Nephron (organoid): Measurements from ENCODE around the gene ANKRD49.
A peak's percentile ranks its signal among the peaks of the same experiment; 100 is the strongest.

Experiments used
- H3K27ac Mint-ChIP-seq, 3 experiments: 2 replicates each; pipeline ENCODE4 v1.8.0; 2020; ENCODE audit warnings: mixed read lengths in 3 of 3, mild to moderate bottlenecking in 2 of 3, moderate library complexity in 1 of 3
- H3K27me3 Mint-ChIP-seq: 2 replicates; pipeline ENCODE4 v1.8.0; 2021; ENCODE audit warnings: low read depth, mild to moderate bottlenecking, moderate library complexity, mixed read lengths
- H3K36me3 Mint-ChIP-seq: 2 replicates; pipeline ENCODE4 v1.8.0; 2020; ENCODE audit warnings: low read depth, mixed read lengths
- H3K4me1 Mint-ChIP-seq: 2 replicates; pipeline ENCODE4 v1.8.0; 2020; ENCODE audit warnings: mixed read lengths
- H3K4me3 Mint-ChIP-seq, 3 experiments: 2 replicates each; pipeline ENCODE4 v1.8.0; 2020; ENCODE audit warnings: mild to moderate bottlenecking in 3 of 3, mixed read lengths in 3 of 3, moderate library complexity in 2 of 3
- H3K9me3 Mint-ChIP-seq: 2 replicates; pipeline ENCODE4 v1.8.0; 2020; ENCODE audit warnings: mixed read lengths
- CTCF ChIP-seq, 3 experiments: fragments of 200-600 bp; sonication (generic); IDR thresholded peaks; one replicate each; pipeline ENCODE4 v1.5.0; 2021; ENCODE audit warnings: antibody characterized with exemption in 3 of 3; ENCODE audit not compliant: unreplicated experiment in 3 of 3

Gene ANKRD49

DNA sequence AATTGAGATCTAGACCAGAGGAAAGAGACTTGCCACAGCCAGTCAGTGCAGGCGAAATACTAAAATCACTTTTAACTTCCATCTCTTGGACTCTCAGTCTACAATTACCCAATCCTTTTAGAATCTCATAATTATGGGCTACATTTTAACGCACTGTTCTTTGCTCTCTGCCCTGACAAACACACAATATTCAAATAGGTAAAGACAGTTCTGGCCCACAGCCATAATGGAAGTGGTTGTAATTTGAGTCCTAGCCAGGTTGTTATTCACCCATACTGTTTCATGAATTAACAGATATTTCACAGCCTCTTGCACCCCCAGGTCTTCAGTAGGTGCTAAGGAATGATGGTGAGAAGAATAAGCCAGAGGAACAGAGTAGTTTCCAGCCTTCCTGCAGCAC lies 19.3 kb downstream of the ANKRD49 start:
- peak overlapping the region; percentile 38 to 85 (median 85) for H3K4me3 Mint-ChIP-seq
- peaks cover 6% of the 10 kb centered on the region for H3K4me1 Mint-ChIP-seq
- H3K27me3 Mint-ChIP-seq: peaks cover 39% of the 10 kb centered on the region
- H3K9me3 Mint-ChIP-seq: no peaks in the 10 kb centered on the region
- TF ChIP-seq CTCF (IDR thresholded peaks at IDR 0.05; ENCODE audit: unreplicated experiment in 3 of 3): no peak
- no peaks in the 10 kb centered on the region for H3K36me3 Mint-ChIP-seq
- H3K27ac Mint-ChIP-seq: no peak overlapping the region

GRCh38 chr11:94515398-94515797 lies 21.6 kb downstream of the ANKRD49 start:
- no peaks in the 10 kb centered on the region for H3K36me3 Mint-ChIP-seq
- H3K27me3 Mint-ChIP-seq: peaks cover 33% of the 10 kb centered on the region
- TF ChIP-seq CTCF (IDR thresholded peaks at IDR 0.05; ENCODE audit: unreplicated experiment in 3 of 3): no peak
- peaks cover 6% of the 10 kb centered on the region for H3K4me1 Mint-ChIP-seq
- H3K4me3 Mint-ChIP-seq: no peak overlapping the region
- H3K27ac Mint-ChIP-seq: no peak overlapping the region
- no peaks in the 10 kb centered on the region for H3K9me3 Mint-ChIP-seq

DNA sequence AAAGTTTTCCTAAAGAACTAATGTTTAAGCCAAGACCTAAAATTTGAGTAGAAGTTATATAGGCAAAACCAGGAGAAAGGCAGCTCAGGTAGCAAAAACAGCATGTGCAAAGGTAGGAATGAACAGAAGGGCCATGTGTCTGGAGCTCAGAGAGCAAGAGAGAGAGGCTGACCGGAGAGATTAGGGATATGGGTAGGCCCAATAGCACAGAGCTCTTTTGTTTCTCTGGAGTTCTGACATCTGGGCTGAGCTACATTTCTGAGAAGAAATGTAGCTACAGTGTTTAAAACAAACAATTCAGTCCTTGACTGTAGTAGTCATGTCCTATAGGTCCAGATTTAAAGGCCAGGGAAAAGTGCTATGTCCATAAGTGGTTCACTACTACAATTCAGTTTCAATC lies 22.9 kb downstream of the ANKRD49 start:
- Mint-ChIP-seq H3K36me3 (no peaks in the 10 kb centered on the region), H3K4me3 (no peak overlapping the region), H3K27me3 (peaks cover 27% of the 10 kb centered on the region)

GRCh38 chr11:94518300-94518699 lies 24.5 kb downstream of the ANKRD49 start:
- H3K27me3 Mint-ChIP-seq: peaks cover 12% of the 10 kb centered on the region
- H3K36me3 Mint-ChIP-seq: no peaks in the 10 kb centered on the region
- H3K9me3 Mint-ChIP-seq: no peaks in the 10 kb centered on the region
- no peak overlapping the region for H3K4me3 Mint-ChIP-seq
- no peaks in the 10 kb centered on the region for H3K4me1 Mint-ChIP-seq
- no peak overlapping the region for H3K27ac Mint-ChIP-seq
- no peak for TF ChIP-seq CTCF (IDR thresholded peaks at IDR 0.05; ENCODE audit: unreplicated experiment in 3 of 3)

More for the DNA sequence above, 22.9 kb downstream of the ANKRD49 start:
- H3K27ac Mint-ChIP-seq: no peak overlapping the region
- H3K4me1 Mint-ChIP-seq: peaks cover 6% of the 10 kb centered on the region
- H3K9me3 Mint-ChIP-seq: no peaks in the 10 kb centered on the region
- TF ChIP-seq CTCF (IDR thresholded peaks at IDR 0.05; ENCODE audit: unreplicated experiment in 3 of 3): no peak

DNA sequence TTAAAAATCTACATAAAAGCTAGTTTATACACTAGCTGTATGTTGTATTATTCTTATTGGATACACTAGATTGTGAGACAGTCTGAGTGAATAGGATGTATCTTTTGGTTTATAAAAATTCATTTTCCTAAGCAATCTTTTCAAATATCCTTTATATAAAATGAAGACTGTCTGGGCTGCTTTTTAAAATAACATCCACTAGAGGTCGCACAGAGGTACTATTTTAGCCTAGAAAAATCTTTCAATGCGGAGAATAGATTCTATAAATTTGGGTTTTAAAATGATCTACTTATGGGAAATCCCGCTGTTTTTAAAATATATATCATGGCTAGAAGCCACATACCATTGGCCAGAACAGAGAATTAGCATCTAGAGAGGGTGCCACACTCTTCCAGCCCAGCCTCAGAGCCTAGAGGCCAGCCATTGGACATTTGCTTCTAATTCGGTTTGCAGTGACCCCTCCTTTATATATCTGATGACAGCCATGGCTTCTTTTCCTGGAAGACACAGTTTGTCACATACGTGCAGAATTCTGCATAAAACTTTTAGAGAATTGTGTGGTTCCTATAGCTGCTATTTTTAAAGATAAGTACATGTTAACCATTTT lies 25.8 kb downstream of the ANKRD49 start:
- Mint-ChIP-seq H3K4me3 (no peak overlapping the region), H3K27me3 (peaks cover 7% of the 10 kb centered on the region), H3K4me1 (no peaks in the 10 kb centered on the region), H3K27ac (no peak overlapping the region), H3K9me3 (no peaks in the 10 kb centered on the region), H3K36me3 (no peaks in the 10 kb centered on the region)
- peak; percentile 67 to 73 (median 67) for TF ChIP-seq CTCF (IDR thresholded peaks at IDR 0.05; ENCODE audit: unreplicated experiment in 3 of 3)

- Mint-ChIP-seq H3K4me1 (peaks cover 14% of the 10 kb centered on the region), H3K36me3 (no peaks in the 10 kb centered on the region), H3K27me3 (no peaks in the 10 kb centered on the region), H3K9me3 (no peaks in the 10 kb centered on the region), H3K4me3 (no peak overlapping the region), H3K27ac (no peak overlapping the region)
- TF ChIP-seq CTCF (IDR thresholded peaks at IDR 0.05; ENCODE audit: unreplicated experiment in 3 of 3): peak in 1 of 3 experiments; percentile 27
Observed at GRCh38 chr11:94521684-94522083, 27.9 kb downstream of the ANKRD49 start.
